IPS DF 19.7 (cell line): ENCODE data around the gene C5orf46.
"Not testable (repeated sequence)": the region's sequence is repeated elsewhere in the genome, so short reads cannot be mapped to it uniquely, and the experiment has no call there.

Experiments used
- DNase-seq: peaks from one replicate; pipeline ENCODE4 v3.0.0-alpha.2; 2013; ENCODE audit warnings: low read depth, low spot score

Gene C5orf46

GRCh38 chr5:147906326-147907095, at the start of gene C5orf46:
TSS of gene C5orf46 (minus strand) at chr5:147906538. CDS start at chr5:147906501, 37 bp downstream.
- DNase-seq = no peak

- DNase-seq = no peak
Measured at GRCh38 chr5:147954971-147955370, 48.6 kb upstream of the C5orf46 start.

- DNase-seq = no peak
Measured at GRCh38 chr5:147949711-147950573, 43.6 kb upstream of the C5orf46 start.

GRCh38 chr5:147946658-147947274, 40.4 kb upstream of the C5orf46 start:
- DNase-seq = not testable (repeated sequence)

GRCh38 chr5:147939431-147940114, 33.2 kb upstream of the C5orf46 start:
- DNase-seq = no peak

GRCh38 chr5:147935032-147935431, 28.7 kb upstream of the C5orf46 start:
- DNase-seq = no peak

GRCh38 chr5:147930769-147931168, 24.4 kb upstream of the C5orf46 start:
- DNase-seq = no peak

- no peak for DNase-seq
Measured at GRCh38 chr5:147927901-147928300, 21.6 kb upstream of the C5orf46 start.

- DNase-seq = no peak
Measured at GRCh38 chr5:147925020-147925419, 18.7 kb upstream of the C5orf46 start.

- no peak for DNase-seq
Measured at GRCh38 chr5:147921136-147921535, 14.8 kb upstream of the C5orf46 start.

GRCh38 chr5:147920420-147921030, 14.2 kb upstream of the C5orf46 start:
- no peak for DNase-seq

GRCh38 chr5:147918899-147919298, 12.6 kb upstream of the C5orf46 start:
- DNase-seq = no peak

GRCh38 chr5:147918101-147918685, 11.9 kb upstream of the C5orf46 start:
- no peak for DNase-seq

GRCh38 chr5:147913786-147914185, 7.4 kb upstream of the C5orf46 start:
- no peak for DNase-seq

- DNase-seq = no peak
Measured at GRCh38 chr5:147912011-147912410, 5.7 kb upstream of the C5orf46 start.

GRCh38 chr5:147911427-147911826, 5.1 kb upstream of the C5orf46 start:
- no peak for DNase-seq

GRCh38 chr5:147904110-147904509, 2.2 kb downstream of the C5orf46 start:
- DNase-seq = no peak

- no peak for DNase-seq
Measured at GRCh38 chr5:147902609-147903115, 3.7 kb downstream of the C5orf46 start.

- no peak for DNase-seq
Measured at GRCh38 chr5:147901599-147902039, 4.7 kb downstream of the C5orf46 start.

- DNase-seq = no peak
Measured at GRCh38 chr5:147898875-147899401, 7.4 kb downstream of the C5orf46 start.
